Stimulated activated CD4-positive, alpha-beta T cell treated with anti-CD3 and anti-CD28 coated beads, Interleukin-12 subunit alpha, Interleukin-12 subunit beta, amount 100 ng/mL, for 48 hours (primary cell): Measurements from ENCODE around the gene PMP22.
"Not testable (repeated sequence)": the region's sequence is repeated elsewhere in the genome, so short reads cannot be mapped to it uniquely, and the experiment has no call there.

Experiments
- DNase-seq, 3 donors: peaks; one replicate each; pipeline ENCODE4 v3.0.0-alpha.2; 2020; ENCODE audit warnings: low read depth in 2 of 3, low spot score in 1 of 3

PMP22 gene

GRCh38 chr17:15216481-15216880 is 48.6 kb downstream of the PMP22 start:
- no peak for DNase-seq

- DNase-seq: no peak
Observed at GRCh38 chr17:15213381-15214087, 51.6 kb downstream of the PMP22 start.

- no peak for DNase-seq
Observed at GRCh38 chr17:15210247-15210646, 54.9 kb downstream of the PMP22 start.

- DNase-seq: not testable (repeated sequence)
Observed at GRCh38 chr17:15203062-15203461, 62.1 kb downstream of the PMP22 start.

- not testable (repeated sequence) for DNase-seq
Observed at GRCh38 chr17:15200574-15200973, 64.6 kb downstream of the PMP22 start.

- DNase-seq: no peak
Observed at GRCh38 chr17:15197229-15197628, 67.9 kb downstream of the PMP22 start.

GRCh38 chr17:15194859-15195277 is 70.3 kb downstream of the PMP22 start:
- DNase-seq: no peak

GRCh38 chr17:15185625-15185991 is 79.5 kb downstream of the PMP22 start:
- DNase-seq: no peak

GRCh38 chr17:15184872-15185624 is 80.1 kb downstream of the PMP22 start:
- DNase-seq: no peak

GRCh38 chr17:15181816-15182215 is 83.3 kb downstream of the PMP22 start:
- no peak for DNase-seq

GRCh38 chr17:15181333-15181732 is 83.8 kb downstream of the PMP22 start:
- no peak for DNase-seq

GRCh38 chr17:15180121-15180561 is 85.0 kb downstream of the PMP22 start:
- no peak for DNase-seq
